Body of pancreas (tissue), 4 donors: ENCODE measurements around the gene DNAH2.

Experiments used
- CTCF ChIP-seq, 7 experiments: fragments of 450-650 bp in 4 of 7; fragments of 200-600 bp in 3 of 7; sonication (generic) in 3 of 7; IDR thresholded peaks; one replicate each; pipeline ENCODE4 v1.5.1; 2016 to 2019; ENCODE audit warnings: antibody characterized with exemption in 7 of 7
- POLR2A ChIP-seq, 3 donors: fragments of 450-650 bp; IDR thresholded peaks; one replicate each; pipeline ENCODE4 v1.6.1; 2016; ENCODE audit warnings: antibody characterized with exemption in 3 of 3, mild to moderate bottlenecking in 2 of 3

GRCh38 chr17:7702776-7703175 lies 14.8 kb upstream of the DNAH2 start:
- TF ChIP-seq CTCF (IDR thresholded peaks at IDR 0.05) (no peak), POLR2A (IDR thresholded peaks at IDR 0.05) (no peak)
